D721Med (cell line): ENCODE measurements around the gene ALLC.

Source experiments
- DNase-seq: peaks from one replicate; pipeline ENCODE4 v3.0.0; 2011; ENCODE audit warnings: low spot score; ENCODE audit not compliant: insufficient read length
- FAIRE-seq: peaks from 2 replicates; lab custom pipeline; 2011; peaks lifted over from hg19 to GRCh38; lab: Jason Lieb, UNC
- CTCF ChIP-seq: IDR thresholded peaks from 2 replicates; pipeline ENCODE4 v1.5.1; 2012; ENCODE audit warnings: mild to moderate bottlenecking, control low read depth; ENCODE audit not compliant: insufficient read depth; ENCODE audit errors: missing control alignments

Gene ALLC

GRCh38 chr2:3622967-3623366 lies 35.0 kb upstream of the ALLC start:
- TF ChIP-seq CTCF = no peak
- FAIRE-seq (no peak), DNase-seq (no peak)

GRCh38 chr2:3624059-3624794 lies 33.8 kb upstream of the ALLC start:
- FAIRE-seq = no peak
- no peak for DNase-seq
- TF ChIP-seq CTCF = no peak

- FAIRE-seq = no peak
- DNase-seq = no peak
- no peak for TF ChIP-seq CTCF
Measured at GRCh38 chr2:3625186-3625585, 32.8 kb upstream of the ALLC start.

GRCh38 chr2:3626118-3626811 lies 31.7 kb upstream of the ALLC start:
- TF ChIP-seq CTCF = no peak
- DNase-seq (no peak), FAIRE-seq (no peak)

- no peak for TF ChIP-seq CTCF
- no peak for DNase-seq
- FAIRE-seq = no peak
Measured at GRCh38 chr2:3626812-3627499, 31.0 kb upstream of the ALLC start.

GRCh38 chr2:3627500-3628100 lies 30.4 kb upstream of the ALLC start:
- FAIRE-seq (no peak), DNase-seq (no peak)
- TF ChIP-seq CTCF = no peak
